Measurements from ENCODE around the gene MPND.

DNA sequence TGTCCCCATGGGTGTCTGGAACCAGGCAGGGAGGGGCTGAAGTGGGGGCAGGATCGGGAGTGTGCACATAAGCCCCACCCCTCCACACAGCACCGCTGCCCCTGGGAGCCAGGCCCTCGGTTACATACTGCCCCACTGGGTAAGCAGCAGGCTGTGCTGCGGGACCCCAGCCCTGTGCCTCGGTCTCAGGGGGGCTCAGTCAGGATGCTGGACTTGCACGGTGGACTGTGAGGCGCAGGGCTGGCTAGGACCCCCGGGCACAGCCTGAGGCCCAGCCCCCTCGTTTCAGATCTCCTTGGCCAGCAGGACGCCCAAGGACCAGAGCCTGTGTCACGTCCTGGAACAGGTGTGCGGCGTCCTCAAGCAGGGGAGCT is 16.3 kb downstream of the MPND start:
- TF ChIP-seq, protein P1, sequence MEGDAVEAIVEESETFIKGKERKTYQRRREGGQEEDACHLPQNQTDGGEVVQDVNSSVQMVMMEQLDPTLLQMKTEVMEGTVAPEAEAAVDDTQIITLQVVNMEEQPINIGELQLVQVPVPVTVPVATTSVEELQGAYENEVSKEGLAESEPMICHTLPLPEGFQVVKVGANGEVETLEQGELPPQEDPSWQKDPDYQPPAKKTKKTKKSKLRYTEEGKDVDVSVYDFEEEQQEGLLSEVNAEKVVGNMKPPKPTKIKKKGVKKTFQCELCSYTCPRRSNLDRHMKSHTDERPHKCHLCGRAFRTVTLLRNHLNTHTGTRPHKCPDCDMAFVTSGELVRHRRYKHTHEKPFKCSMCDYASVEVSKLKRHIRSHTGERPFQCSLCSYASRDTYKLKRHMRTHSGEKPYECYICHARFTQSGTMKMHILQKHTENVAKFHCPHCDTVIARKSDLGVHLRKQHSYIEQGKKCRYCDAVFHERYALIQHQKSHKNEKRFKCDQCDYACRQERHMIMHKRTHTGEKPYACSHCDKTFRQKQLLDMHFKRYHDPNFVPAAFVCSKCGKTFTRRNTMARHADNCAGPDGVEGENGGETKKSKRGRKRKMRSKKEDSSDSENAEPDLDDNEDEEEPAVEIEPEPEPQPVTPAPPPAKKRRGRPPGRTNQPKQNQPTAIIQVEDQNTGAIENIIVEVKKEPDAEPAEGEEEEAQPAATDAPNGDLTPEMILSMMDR (IDR thresholded peaks at IDR 0.05): no peak
- TF ChIP-seq POLR2A (IDR thresholded peaks at IDR 0.05): no peak
